VCaP (cell line): ENCODE measurements around the gene LBX1.

Experiments used
- H3K27ac ChIP-seq: fragments of 450-650 bp; 2 replicates; pipeline ENCODE4 v1.5.1; 2017
- CTCF ChIP-seq: fragments of 450-650 bp; conservative IDR thresholded peaks from 2 replicates; pipeline ENCODE4 v1.5.1; 2017; ENCODE audit warnings: mild to moderate bottlenecking, moderate library complexity

Gene LBX1

GRCh38 chr10:101229266-101230182 is at the start of gene LBX1:
TSS of gene LBX1 (minus strand) at chr10:101229463. CDS start at chr10:101228815, 648 bp downstream.
- H3K27ac ChIP-seq = peak within 1 kb of the TSS; percentile 26; the same call in 1 of the 2 replicates
- TF ChIP-seq CTCF = no peak

GRCh38 chr10:101273741-101274140 is 44.5 kb upstream of the LBX1 start:
- TF ChIP-seq CTCF = no peak
- no peak overlapping the region for H3K27ac ChIP-seq

- H3K27ac ChIP-seq = no peak overlapping the region
- TF ChIP-seq CTCF = no peak
These were observed 44.1 kb upstream of the LBX1 start for GRCh38 chr10:101273330-101273729.

GRCh38 chr10:101272229-101272868 is 43.1 kb upstream of the LBX1 start:
- peak; percentile 79 for TF ChIP-seq CTCF
- no peak overlapping the region for H3K27ac ChIP-seq

- no peak for TF ChIP-seq CTCF
- no peak overlapping the region for H3K27ac ChIP-seq
These were observed 41.5 kb upstream of the LBX1 start for GRCh38 chr10:101270763-101271162.

GRCh38 chr10:101267776-101268175 is 38.5 kb upstream of the LBX1 start:
- H3K27ac ChIP-seq = no peak overlapping the region
- TF ChIP-seq CTCF = no peak

GRCh38 chr10:101267290-101267680 is 38.0 kb upstream of the LBX1 start:
- no peak overlapping the region for H3K27ac ChIP-seq
- no peak for TF ChIP-seq CTCF
